Adrenal gland (tissue), 12 donors: Measurements from ENCODE around the gene PTER. TPM values are rescaled to one million over a fixed set of nuclear protein-coding genes. Genes with fewer than 3 reads are reported as not detected.

Experiments used
- DNase-seq, 7 donors: peaks; one replicate each; pipeline ENCODE4 v3.0.0-alpha.2; 2019 to 2020
- H3K27ac ChIP-seq, 5 donors: fragments of 200-600 bp; sonication (generic) in 4 of 5; 1 replicate in 3 of 5; 2 replicates in 2 of 5; pipeline versions ENCODE4 v1.5.1 to v1.8.0; 2016 to 2020; ENCODE audit warnings: mild to moderate bottlenecking in 1 of 5
- H3K27me3 ChIP-seq: fragments of 200-600 bp; 2 replicates; pipeline ENCODE4 v1.8.0; 2021
- H3K36me3 ChIP-seq, 2 donors: fragments of 200-600 bp; replicated peaks in 1 of 2; 1 replicate in 1 of 2; 2 replicates in 1 of 2; pipeline versions ENCODE4 v1.5.1 to v1.8.0; 2018 to 2022
- H3K4me1 ChIP-seq, 2 donors: fragments of 200-600 bp; replicated peaks in 1 of 2; 1 replicate in 1 of 2; 2 replicates in 1 of 2; pipeline versions ENCODE4 v1.5.1 to v1.8.0; 2018 to 2021
- H3K4me3 ChIP-seq, 4 donors: fragments of 200-600 bp; sonication (generic) in 3 of 4; one replicate each; pipeline ENCODE4 v1.5.1; 2016 to 2018
- H3K9me3 ChIP-seq, 3 donors: fragments of 200-600 bp; sonication (generic) in 1 of 3; replicated peaks in 1 of 3; 1 replicate in 2 of 3; 2 replicates in 1 of 3; pipeline versions ENCODE4 v1.5.1 to v1.8.0; 2016 to 2021
- CTCF ChIP-seq, 6 experiments: fragments of 450-650 bp in 4 of 6; fragments of 200-600 bp in 2 of 6; sonication (generic) in 1 of 6; IDR thresholded peaks; 1 replicate in 5 of 6; 2 replicates in 1 of 6; pipeline versions ENCODE4 v1.5.1 to v1.8.0; 2016 to 2021; ENCODE audit warnings: antibody characterized with exemption in 6 of 6, mild to moderate bottlenecking in 2 of 6, moderate library complexity in 1 of 6
- POLR2A ChIP-seq, 2 donors: fragments of 450-650 bp; IDR thresholded peaks; one replicate each; pipeline ENCODE4 v1.6.1; 2017; ENCODE audit warnings: antibody characterized with exemption in 2 of 2, mild to moderate bottlenecking in 2 of 2, moderate library complexity in 1 of 2
- WGBS, 4 donors: extraction: QIAGEN DNeasy Blood & Tissue Kit in 2 of 4; methylation state at CpG; one replicate each; pipeline versions ENCODE4 v1.1.5 to v1.1.7; 2013 to 2017; 5-methylcytosine and 5-hydroxymethylcytosine counted together
- intact Hi-C, 2 donors: fragments of 100-400 bp; cut with DNase I; formaldehyde crosslinking; loops; one replicate each; pipeline versions ENCODE4 v1.14.1 to v1.15.0; 2022 to 2023
- polyA plus RNA-seq, 3 donors: library from polyadenylated mRNA; stranded (reverse); fragments of 200-250 nt in 2 of 3; fragments of 350-450 nt in 1 of 3; fragmentation: Illumina TruSeq in 1 of 3; extraction: RNeasy Lipid Tissue Mini Kit (QIAGEN cat#74804) in 1 of 3; gene quantifications; one replicate each; pipeline ENCODE4 v1.2.3, GENCODE V29; 2013 to 2014
- total RNA-seq, 9 donors: library from RNA; depleted of rRNA in 4 of 9; stranded (reverse); fragments of >200 nt in 4 of 9; fragments of 120-200 nt in 1 of 9; fragmentation: NEBNext Ultra II Directional in 1 of 9; extraction: Animal tissue kit (Norgen Biotek cat#: 25700) in 1 of 9; gene quantifications; one replicate each; pipeline versions ENCODE4 v1.1.0 to v1.2.4, GENCODE V29; 2013 to 2023
- donor health status: healthy with polysubstance abuse.
- donor health status: Bipolar disorder and iron deficiency.
- donor health status: DM: yes; HTN: yes; CAD: no.
- donor health status: DM: no; HTN: no; CAD: no.
- donor health status: DM: no; HTN: no; CAD: no.
- donor health status: DM: yes; HTN: yes; CAD: no.

The PTER gene
- total and polyA plus RNA-seq, 12 donors = 2.1 to 26.9 (median 13.1) TPM

DNA sequence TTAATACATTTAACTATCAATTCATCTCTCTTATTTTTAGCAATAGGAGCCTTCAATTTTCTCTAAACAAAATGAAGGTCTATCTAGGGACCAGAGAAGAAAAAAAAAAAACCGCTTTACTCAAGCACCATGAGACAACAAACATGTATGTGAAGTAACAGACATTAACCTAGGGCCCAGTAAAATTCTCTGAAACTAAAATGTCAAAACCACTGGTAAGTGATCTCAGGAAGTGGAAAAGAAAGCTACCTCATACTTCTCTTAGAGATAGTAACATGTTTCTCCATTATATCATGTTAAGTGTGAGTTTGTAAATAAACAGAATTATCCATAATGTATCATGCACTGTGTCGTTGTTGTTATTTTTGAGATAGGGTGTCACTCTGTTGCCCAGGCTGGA lies 35.4 kb upstream of the PTER start:
- Histone ChIP-seq H3K36me3 (no peaks in the 10 kb centered on the region), H3K9me3 (no peaks in the 10 kb centered on the region), H3K27me3 (no peaks in the 10 kb centered on the region), H3K4me1 (no peaks in the 10 kb centered on the region), H3K27ac (no peak overlapping the region), H3K4me3 (no peak overlapping the region)
- intact Hi-C loops = no loop called here
- 81 to 90% (median 87%) methylated on average over 2 of the region's 2 CpGs for WGBS, 4 donors
- TF ChIP-seq POLR2A (IDR thresholded peaks at IDR 0.05) (no peak), CTCF (IDR thresholded peaks at IDR 0.05) (no peak)
- DNase-seq = no peak

DNA sequence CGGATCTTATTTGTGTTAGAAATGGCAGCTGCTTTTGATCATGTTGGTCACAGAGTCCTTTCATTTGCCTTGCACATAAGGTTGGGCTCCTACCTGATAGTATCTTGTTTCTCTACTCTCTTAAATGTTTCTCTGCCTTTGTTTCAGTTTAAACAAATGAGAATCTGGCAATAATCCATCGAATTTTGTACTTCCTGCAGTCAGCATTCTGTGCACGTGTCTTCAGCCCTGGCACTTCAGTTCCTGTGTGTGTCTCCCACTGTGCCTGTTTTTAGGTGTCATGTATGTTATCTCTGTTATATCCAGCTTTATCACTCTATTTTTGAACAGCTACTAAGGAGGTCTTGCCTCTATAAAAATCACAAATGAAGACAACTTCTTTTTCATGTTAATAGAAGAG lies 28.4 kb upstream of the PTER start:
- H3K4me1 ChIP-seq = no peaks in the 10 kb centered on the region
- no peak for TF ChIP-seq POLR2A (IDR thresholded peaks at IDR 0.05)
- no peak for TF ChIP-seq CTCF (IDR thresholded peaks at IDR 0.05)
- H3K27ac ChIP-seq = no peak overlapping the region
- no peaks in the 10 kb centered on the region for H3K9me3 ChIP-seq
- intact Hi-C loops = no loop called here
- no peak overlapping the region for H3K4me3 ChIP-seq
- 31 to 41% (median 35%) methylated on average over 3 of the region's 3 CpGs for WGBS, 4 donors
- no peaks in the 10 kb centered on the region for H3K27me3 ChIP-seq
- DNase-seq = no peak
- H3K36me3 ChIP-seq = no peaks in the 10 kb centered on the region

DNA sequence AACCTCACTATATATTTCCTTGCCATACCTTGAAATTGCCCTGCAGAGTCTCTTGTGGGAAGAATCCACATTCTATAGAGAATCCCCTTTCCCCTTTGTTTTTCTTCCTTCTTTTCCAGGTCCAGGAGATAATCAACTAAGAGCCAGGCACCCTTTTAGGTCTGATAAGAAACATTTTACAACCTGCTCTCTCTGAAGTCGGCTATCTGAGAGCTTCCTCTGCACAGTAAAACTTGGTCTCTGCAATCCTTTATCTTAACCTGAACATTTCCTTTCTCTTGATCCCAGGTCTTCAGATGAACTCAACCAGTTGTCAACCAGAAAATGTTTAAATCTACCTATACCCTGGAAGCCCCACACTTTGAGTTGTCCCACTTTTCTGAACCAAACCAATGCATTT lies 19.5 kb upstream of the PTER start:
- WGBS, 4 donors = 50 to 63% (median 56%) methylated on average over 1 of the region's 1 CpG
- no peak for DNase-seq
- H3K9me3 ChIP-seq = no peaks in the 10 kb centered on the region
- H3K27me3 ChIP-seq = peaks cover 15% of the 10 kb centered on the region
- no peaks in the 10 kb centered on the region for H3K36me3 ChIP-seq
- no peak overlapping the region for H3K27ac ChIP-seq
- intact Hi-C loops = no loop called here
- H3K4me1 ChIP-seq = no peaks in the 10 kb centered on the region
- TF ChIP-seq POLR2A (IDR thresholded peaks at IDR 0.05) = no peak
- TF ChIP-seq CTCF (IDR thresholded peaks at IDR 0.05) = no peak
- H3K4me3 ChIP-seq = no peak overlapping the region

DNA sequence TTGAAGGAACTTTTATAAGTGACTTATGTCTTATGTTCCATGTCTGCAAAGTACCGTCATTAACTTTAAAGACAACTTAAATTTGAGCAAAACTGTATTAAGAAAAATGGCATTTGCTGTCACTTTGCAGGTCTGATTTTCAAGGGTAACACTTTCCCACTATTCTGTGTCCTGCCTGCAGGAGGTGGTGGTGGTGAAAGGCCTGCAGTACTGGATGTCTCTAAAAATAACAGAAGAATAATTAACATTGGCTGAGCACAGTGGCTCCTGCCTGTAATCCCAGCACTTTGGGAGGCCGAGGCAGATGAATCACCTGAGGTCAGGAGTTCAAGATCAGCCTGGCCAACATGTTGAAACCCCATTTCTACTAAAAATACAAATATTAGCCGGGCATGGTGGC lies 13.2 kb upstream of the PTER start:
- no peak overlapping the region for H3K4me3 ChIP-seq
- H3K27ac ChIP-seq = no peak overlapping the region
- TF ChIP-seq POLR2A (IDR thresholded peaks at IDR 0.05) (no peak), CTCF (IDR thresholded peaks at IDR 0.05) (no peak)
- H3K9me3 ChIP-seq = no peaks in the 10 kb centered on the region
- 59 to 89% (median 64%) methylated on average over 1 to 3 of the region's 3 CpGs for WGBS, 4 donors
- no peaks in the 10 kb centered on the region for H3K36me3 ChIP-seq
- H3K4me1 ChIP-seq = no peaks in the 10 kb centered on the region
- no peak for DNase-seq
- H3K27me3 ChIP-seq = peaks cover 24% of the 10 kb centered on the region
- intact Hi-C loops = no loop called here
